Tibial nerve (tissue), 4 donors: Measurements from ENCODE around the gene IGSF5. TPM values are rescaled to one million over a fixed set of nuclear protein-coding genes. Genes with fewer than 3 reads are reported as not detected.

Experiments
- DNase-seq, 2 donors: peaks; one replicate each; pipeline ENCODE4 v3.0.0-alpha.2; 2019; ENCODE audit warnings: low spot score in 2 of 2
- H3K27ac ChIP-seq, 4 donors: fragments of 200-600 bp; sonication (generic) in 3 of 4; one replicate each; pipeline ENCODE4 v1.5.1; 2017 to 2019; ENCODE audit warnings: mild to moderate bottlenecking in 1 of 4
- H3K27me3 ChIP-seq, 2 donors: fragments of 200-600 bp; sonication (generic) in 1 of 2; one replicate each; pipeline versions ENCODE4 v1.5.1 to v1.6.0; 2017 to 2019
- H3K36me3 ChIP-seq, 3 donors: fragments of 200-600 bp; sonication (generic); one replicate each; pipeline ENCODE4 v1.5.1; 2018 to 2019
- H3K4me1 ChIP-seq, 4 donors: fragments of 200-600 bp; sonication (generic) in 3 of 4; one replicate each; pipeline ENCODE4 v1.5.1; 2017 to 2019
- H3K4me3 ChIP-seq, 4 donors: fragments of 200-600 bp; sonication (generic) in 3 of 4; one replicate each; pipeline ENCODE4 v1.5.1; 2017 to 2019; ENCODE audit warnings: mild to moderate bottlenecking in 1 of 4, moderate library complexity in 1 of 4
- H3K9me3 ChIP-seq, 4 donors: fragments of 200-600 bp; sonication (generic) in 3 of 4; one replicate each; pipeline ENCODE4 v1.5.1; 2017 to 2019
- CTCF ChIP-seq, 5 experiments: fragments of 200-600 bp in 3 of 5; fragments of 450-650 bp in 2 of 5; sonication (generic) in 3 of 5; IDR thresholded peaks; one replicate each; pipeline ENCODE4 v1.5.1; 2016 to 2019; ENCODE audit warnings: antibody characterized with exemption in 5 of 5, mild to moderate bottlenecking in 3 of 5, moderate library complexity in 2 of 5
- EP300 ChIP-seq, 2 donors: sonication (generic); formaldehyde crosslinking; IDR thresholded peaks; one replicate each; pipeline ENCODE4 v1.6.1; 2017; ENCODE audit warnings: antibody characterized with exemption in 2 of 2, mild to moderate bottlenecking in 1 of 2
- POLR2A ChIP-seq, 2 donors: fragments of 450-650 bp; IDR thresholded peaks; one replicate each; pipeline ENCODE4 v1.6.1; 2017; ENCODE audit warnings: antibody characterized with exemption in 2 of 2, mild to moderate bottlenecking in 2 of 2, moderate library complexity in 2 of 2
- WGBS, 2 donors: methylation state at CpG; one replicate each; pipeline ENCODE4 v1.1.5; 2018; 5-methylcytosine and 5-hydroxymethylcytosine counted together
- total RNA-seq, 4 donors: library from RNA; depleted of rRNA; stranded (reverse); fragments of >200 nt; gene quantifications; one replicate each; pipeline ENCODE4 v1.1.0, GENCODE V29; 2016

IGSF5 gene
- total RNA-seq, 4 donors from 2014 or later = not detected

GRCh38 chr21:39834543-39834942, 89.6 kb downstream of the IGSF5 start:
- Histone ChIP-seq H3K4me1 (no peaks in the 10 kb centered on the region), H3K9me3 (no peaks in the 10 kb centered on the region), H3K36me3 (no peaks in the 10 kb centered on the region), H3K4me3 (no peak overlapping the region), H3K27ac (no peak overlapping the region), H3K27me3 (no peaks in the 10 kb centered on the region)
- 47 to 50% methylated on average over 4 of the region's 4 CpGs for WGBS, 2 donors
- no peak for TF ChIP-seq EP300 (IDR thresholded peaks at IDR 0.05)
- TF ChIP-seq POLR2A (IDR thresholded peaks at IDR 0.05) = no peak
- TF ChIP-seq CTCF (IDR thresholded peaks at IDR 0.05) = no peak
- no peak for DNase-seq

- no peaks in the 10 kb centered on the region for H3K9me3 ChIP-seq
- TF ChIP-seq EP300 (IDR thresholded peaks at IDR 0.05) (no peak), CTCF (IDR thresholded peaks at IDR 0.05) (no peak), POLR2A (IDR thresholded peaks at IDR 0.05) (no peak)
- 57 to 60% methylated on average over 4 of the region's 4 CpGs for WGBS, 2 donors
- H3K36me3 ChIP-seq = no peaks in the 10 kb centered on the region
- H3K27me3 ChIP-seq = no peaks in the 10 kb centered on the region
- no peak overlapping the region for H3K27ac ChIP-seq
- no peak overlapping the region for H3K4me3 ChIP-seq
- DNase-seq = no peak
- H3K4me1 ChIP-seq = no peaks in the 10 kb centered on the region
Measured at GRCh38 chr21:39837861-39838359, 92.9 kb downstream of the IGSF5 start.

GRCh38 chr21:39840373-39841097, 95.6 kb downstream of the IGSF5 start:
- TF ChIP-seq EP300 (IDR thresholded peaks at IDR 0.05) (no peak), POLR2A (IDR thresholded peaks at IDR 0.05) (no peak), CTCF (IDR thresholded peaks at IDR 0.05) (no peak)
- no peak for DNase-seq
- no peaks in the 10 kb centered on the region for H3K36me3 ChIP-seq
- no peaks in the 10 kb centered on the region for H3K27me3 ChIP-seq
- no peak overlapping the region for H3K4me3 ChIP-seq
- no peaks in the 10 kb centered on the region for H3K4me1 ChIP-seq
- H3K9me3 ChIP-seq = no peaks in the 10 kb centered on the region
- 72 to 78% methylated on average over 22 of the region's 22 CpGs for WGBS, 2 donors
- no peak overlapping the region for H3K27ac ChIP-seq

- Histone ChIP-seq H3K27ac (no peak overlapping the region), H3K27me3 (no peaks in the 10 kb centered on the region), H3K4me3 (no peak overlapping the region), H3K9me3 (peaks cover 0 to 4% (median 0%) of the 10 kb centered on the region in 4 donors), H3K36me3 (no peaks in the 10 kb centered on the region), H3K4me1 (no peaks in the 10 kb centered on the region)
- DNase-seq = no peak
- TF ChIP-seq CTCF (IDR thresholded peaks at IDR 0.05) (no peak), POLR2A (IDR thresholded peaks at IDR 0.05) (no peak), EP300 (IDR thresholded peaks at IDR 0.05) (no peak)
- whole genome bisulfite sequencing, 2 donors = 69 to 76% methylated on average over 14 of the region's 14 CpGs
Measured at GRCh38 chr21:39842741-39843459, 97.9 kb downstream of the IGSF5 start.

GRCh38 chr21:39843483-39843882, 98.5 kb downstream of the IGSF5 start:
- no peak for DNase-seq
- no peak overlapping the region for H3K27ac ChIP-seq
- no peak overlapping the region for H3K4me3 ChIP-seq
- no peak for TF ChIP-seq CTCF (IDR thresholded peaks at IDR 0.05)
- TF ChIP-seq POLR2A (IDR thresholded peaks at IDR 0.05) = no peak
- no peak for TF ChIP-seq EP300 (IDR thresholded peaks at IDR 0.05)
- WGBS, 2 donors = 84 to 89% methylated on average over 4 of the region's 4 CpGs
- no peaks in the 10 kb centered on the region for H3K27me3 ChIP-seq
- H3K9me3 ChIP-seq = peaks cover 0 to 4% (median 0%) of the 10 kb centered on the region in 4 donors
- no peaks in the 10 kb centered on the region for H3K4me1 ChIP-seq
- no peaks in the 10 kb centered on the region for H3K36me3 ChIP-seq
